Astrocyte of the spinal cord (primary cell): Measurements from ENCODE around the gene NCLN.
"Not testable (repeated sequence)": the region's sequence is repeated elsewhere in the genome, so short reads cannot be mapped to it uniquely, and the experiment has no call there.

ENCODE experiments used
- DNase-seq: peaks from one replicate; pipeline ENCODE4 v3.0.0; 2011; ENCODE audit warnings: low read depth, low spot score
- H3K4me3 ChIP-seq: 2 replicates; pipeline ENCODE4 v1.5.1; 2011; ENCODE audit warnings: low read depth, mild to moderate bottlenecking, low read length, moderate library complexity
- in situ Hi-C: cut with HindIII; loops from 2 replicates; pipeline ENCODE4 v1.10.0; 2017; ENCODE audit warnings: low sequenced_read_pairs
- TF ChIP-seq, protein P1 (sequence below): IDR thresholded peaks from 2 replicates; pipeline ENCODE4 v1.5.1; 2012; ENCODE audit warnings: low read depth, mild to moderate bottlenecking, low read length, inconsistent platforms

Gene NCLN

DNA sequence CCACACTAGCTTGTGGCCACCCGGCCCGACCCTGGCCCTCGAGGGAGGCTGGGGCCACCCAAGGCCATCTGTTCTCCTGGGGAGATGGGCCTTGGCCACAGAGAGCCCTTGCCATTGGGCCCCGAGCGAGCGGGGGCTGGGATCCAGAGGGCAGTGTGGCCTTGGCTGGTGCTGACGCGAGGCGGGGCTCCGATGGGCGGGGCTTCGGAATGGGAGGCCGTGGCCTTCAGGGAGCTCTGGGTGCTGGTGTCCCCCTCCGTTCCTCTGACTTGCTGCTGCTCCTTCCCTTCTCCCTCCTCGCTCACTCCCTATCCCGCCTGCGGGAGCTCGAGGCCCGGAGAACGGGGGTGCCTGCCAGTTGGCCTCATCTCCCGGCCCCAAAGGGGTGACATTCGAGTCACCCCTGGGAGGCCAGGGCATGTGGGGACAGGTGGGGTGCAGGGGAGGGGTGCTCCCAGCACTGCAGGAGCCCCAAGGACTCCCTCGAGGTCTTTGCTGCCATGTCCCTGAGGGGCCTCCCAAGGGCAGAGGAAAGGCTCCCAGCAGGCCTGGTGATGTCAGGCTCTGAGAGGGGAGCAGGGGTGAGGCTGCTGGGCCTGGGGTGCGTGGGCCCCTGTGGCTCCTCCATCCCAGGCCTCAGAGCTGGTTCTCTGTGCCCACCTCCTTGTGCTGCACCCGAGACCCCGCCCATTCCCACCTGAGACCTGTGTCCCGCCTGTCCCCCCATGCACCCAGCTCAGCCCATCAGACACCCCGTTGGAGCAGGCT, 4.2 kb downstream of the NCLN start:
- TF ChIP-seq, protein P1, sequence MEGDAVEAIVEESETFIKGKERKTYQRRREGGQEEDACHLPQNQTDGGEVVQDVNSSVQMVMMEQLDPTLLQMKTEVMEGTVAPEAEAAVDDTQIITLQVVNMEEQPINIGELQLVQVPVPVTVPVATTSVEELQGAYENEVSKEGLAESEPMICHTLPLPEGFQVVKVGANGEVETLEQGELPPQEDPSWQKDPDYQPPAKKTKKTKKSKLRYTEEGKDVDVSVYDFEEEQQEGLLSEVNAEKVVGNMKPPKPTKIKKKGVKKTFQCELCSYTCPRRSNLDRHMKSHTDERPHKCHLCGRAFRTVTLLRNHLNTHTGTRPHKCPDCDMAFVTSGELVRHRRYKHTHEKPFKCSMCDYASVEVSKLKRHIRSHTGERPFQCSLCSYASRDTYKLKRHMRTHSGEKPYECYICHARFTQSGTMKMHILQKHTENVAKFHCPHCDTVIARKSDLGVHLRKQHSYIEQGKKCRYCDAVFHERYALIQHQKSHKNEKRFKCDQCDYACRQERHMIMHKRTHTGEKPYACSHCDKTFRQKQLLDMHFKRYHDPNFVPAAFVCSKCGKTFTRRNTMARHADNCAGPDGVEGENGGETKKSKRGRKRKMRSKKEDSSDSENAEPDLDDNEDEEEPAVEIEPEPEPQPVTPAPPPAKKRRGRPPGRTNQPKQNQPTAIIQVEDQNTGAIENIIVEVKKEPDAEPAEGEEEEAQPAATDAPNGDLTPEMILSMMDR, result no peak
- in situ Hi-C loops, result no loop called here
- H3K4me3 ChIP-seq, result no peak overlapping the region
- DNase-seq, result no peak

DNA sequence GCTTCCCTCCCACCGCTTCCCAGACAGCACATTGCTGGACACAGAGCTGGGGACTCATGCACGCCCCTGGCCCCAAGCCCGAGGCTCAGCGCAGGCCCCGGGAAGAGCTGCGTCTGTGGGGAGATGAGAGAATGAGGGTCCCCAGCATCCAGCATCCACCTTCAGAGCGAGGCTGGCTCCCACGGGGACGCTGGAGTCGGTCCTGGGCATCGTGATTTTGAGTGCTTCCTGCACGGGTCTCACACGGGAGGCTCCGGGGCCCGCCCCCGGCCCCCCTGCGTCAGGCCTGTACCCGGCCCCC, 4.7 kb downstream of the NCLN start:
- in situ Hi-C loops, result no loop called here
- TF ChIP-seq, protein P1, result no peak
- no peak overlapping the region for H3K4me3 ChIP-seq
- DNase-seq, result no peak

DNA sequence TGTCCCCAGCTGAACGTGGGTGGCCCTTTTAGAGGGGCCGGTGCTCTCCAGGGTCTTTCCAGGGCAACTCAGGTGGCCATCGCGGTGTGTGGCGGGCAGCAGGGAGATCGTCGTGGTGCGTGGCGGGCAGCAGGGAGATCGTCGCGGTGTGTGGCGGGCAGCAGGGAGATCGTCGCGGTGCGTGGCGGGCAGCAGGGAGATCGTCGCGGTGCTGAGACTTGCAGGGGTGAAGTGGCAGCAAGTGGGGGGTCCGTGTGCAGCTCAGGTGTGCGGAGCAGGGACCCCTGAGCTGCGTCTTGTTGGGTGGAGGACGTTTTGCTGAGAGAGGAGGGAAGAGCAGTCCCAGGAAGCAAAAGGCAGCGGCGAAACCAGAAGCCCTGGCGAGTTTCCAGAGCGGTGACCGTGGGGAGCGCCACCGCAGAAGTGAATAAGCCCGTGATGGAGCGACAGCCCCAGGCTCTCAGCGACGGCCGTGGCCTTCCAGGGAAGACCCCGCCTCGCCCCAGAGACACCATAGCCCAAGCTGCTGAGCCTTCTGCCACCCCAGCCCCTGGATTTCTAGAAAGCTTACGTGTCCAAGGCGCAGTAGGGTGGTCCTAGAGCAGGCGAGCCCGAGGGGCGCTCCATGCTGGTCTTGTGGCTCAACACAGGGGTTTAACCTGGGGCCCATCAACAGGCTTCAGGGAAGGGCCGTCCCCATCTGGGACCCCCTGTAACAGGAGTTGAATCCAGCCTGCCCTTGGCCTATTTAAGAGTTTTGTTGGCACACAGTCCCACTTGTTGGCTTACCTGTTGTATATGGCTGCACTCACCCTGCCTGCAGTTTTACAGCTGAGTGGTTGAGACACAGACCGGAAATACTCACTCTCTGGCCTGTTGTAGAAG, 5.4 kb downstream of the NCLN start:
- DNase-seq, result no peak
- TF ChIP-seq, protein P1, result no peak
- no peak overlapping the region for H3K4me3 ChIP-seq
- in situ Hi-C loops, result no loop called here

DNA sequence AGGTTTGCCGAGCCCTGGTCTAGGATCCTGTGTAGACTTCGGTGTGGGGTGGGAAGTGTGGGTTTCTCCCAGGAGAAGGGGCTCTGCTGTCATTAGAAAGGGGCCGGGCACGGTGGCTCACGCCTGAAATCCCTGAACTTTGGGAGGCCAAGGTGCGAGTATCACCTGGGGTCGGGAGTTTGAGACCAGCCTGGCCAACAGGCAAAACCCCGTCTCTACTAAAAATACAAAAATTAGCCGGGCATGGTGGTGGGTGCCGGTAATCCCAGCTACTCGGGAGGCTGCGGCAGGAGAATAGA, 6.0 kb downstream of the NCLN start:
- H3K4me3 ChIP-seq, DNase-seq, in situ Hi-C loops: not testable (repeated sequence)

DNA sequence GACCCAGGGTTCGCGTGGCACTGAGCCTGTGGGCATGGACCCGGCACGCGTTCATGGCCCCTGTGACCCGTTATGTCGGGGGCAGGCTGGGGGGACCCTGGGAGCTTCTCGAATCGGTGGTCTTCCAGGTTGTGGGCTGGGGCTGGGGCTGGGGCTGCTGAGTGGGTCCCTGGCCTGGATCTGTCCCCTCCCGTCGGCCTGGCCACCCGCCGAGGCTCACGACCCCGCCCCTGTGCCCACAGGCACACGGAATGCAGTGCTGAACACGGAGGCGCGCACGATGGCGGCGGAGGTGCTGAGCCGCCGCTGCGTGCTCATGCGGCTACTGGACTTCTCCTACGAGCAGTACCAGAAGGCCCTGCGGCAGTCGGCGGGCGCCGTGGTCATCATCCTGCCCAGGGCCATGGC, 6.5 kb downstream of the NCLN start:
- no peak overlapping the region for H3K4me3 ChIP-seq
- in situ Hi-C loops, result no loop called here
- no peak for DNase-seq
- TF ChIP-seq, protein P1, result no peak

DNA sequence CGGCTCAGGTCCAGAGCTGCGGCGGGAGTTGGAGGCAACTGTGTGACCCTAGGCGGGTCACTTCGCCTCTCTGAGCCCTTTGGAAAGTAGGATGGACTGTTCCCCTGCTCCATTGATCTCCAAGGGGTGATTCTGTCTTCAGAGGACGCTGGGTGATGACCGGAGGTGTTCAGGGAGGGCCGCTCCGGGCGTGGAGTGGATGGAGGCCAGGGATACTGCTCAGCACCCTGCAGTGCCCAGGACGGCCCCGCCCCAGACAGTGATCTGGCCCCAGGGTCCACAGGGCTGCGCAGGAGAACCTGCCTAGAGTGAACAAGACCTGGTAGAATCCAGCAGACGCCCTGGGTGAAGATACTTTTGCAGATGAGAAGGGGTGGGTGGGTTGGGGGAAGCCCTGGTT, 7.0 kb downstream of the NCLN start:
- DNase-seq, result no peak
- in situ Hi-C loops, result no loop called here
- H3K4me3 ChIP-seq, result no peak overlapping the region
- TF ChIP-seq, protein P1, result no peak
